Loucy (cell line): Measurements from ENCODE around the gene RPL36AL.
A peak's percentile ranks its signal among the peaks of the same experiment; 100 is the strongest.

Source experiments
- H2AFZ ChIP-seq: fragments of 200-600 bp; sonication (generic); 2 replicates; pipeline ENCODE4 v1.6.0; 2016; ENCODE audit warnings: antibody characterized with exemption, mild to moderate bottlenecking, low read length, moderate library complexity
- H3F3A ChIP-seq: fragments of 200-600 bp; 2 replicates; pipeline ENCODE4 v1.6.0; 2016; ENCODE audit warnings: antibody characterized with exemption, low read depth, mild to moderate bottlenecking
- H3K27me3 ChIP-seq: fragments of 200-600 bp; sonication (generic); 2 replicates; pipeline ENCODE4 v1.6.1; 2014; ENCODE audit warnings: low read length, mild to moderate bottlenecking; ENCODE audit not compliant: insufficient read depth, poor library complexity, severe bottlenecking
- H3K36me3 ChIP-seq: fragments of 200-600 bp; sonication (generic); 2 replicates; pipeline ENCODE4 v1.6.1; 2016; ENCODE audit warnings: low read length; ENCODE audit not compliant: insufficient read depth
- H3K4me1 ChIP-seq: fragments of 200-600 bp; sonication (generic); 2 replicates; pipeline ENCODE4 v1.5.1; 2014; ENCODE audit warnings: low read length, mild to moderate bottlenecking; ENCODE audit not compliant: insufficient read depth, poor library complexity, severe bottlenecking
- H3K4me2 ChIP-seq: fragments of 200-600 bp; sonication (generic); 2 replicates; pipeline ENCODE4 v1.6.0; 2014; ENCODE audit warnings: antibody characterized with exemption, low read length, low read depth, mild to moderate bottlenecking; ENCODE audit not compliant: poor library complexity, severe bottlenecking
- H3K4me3 ChIP-seq: fragments of 200-600 bp; sonication (generic); 2 replicates; pipeline ENCODE4 v1.5.1; 2014; ENCODE audit warnings: low read length, mild to moderate bottlenecking, mixed read lengths; ENCODE audit not compliant: poor library complexity, severe bottlenecking
- H3K79me2 ChIP-seq: fragments of 200-600 bp; sonication (generic); 2 replicates; pipeline ENCODE4 v1.6.1; 2014; ENCODE audit warnings: low read length; ENCODE audit not compliant: insufficient read depth
- H3K9ac ChIP-seq: fragments of 200-600 bp; sonication (generic); 2 replicates; pipeline ENCODE4 v1.6.0; 2014; ENCODE audit warnings: mild to moderate bottlenecking, low read depth, low read length, moderate library complexity; ENCODE audit not compliant: poor library complexity, severe bottlenecking
- H3K9me2 ChIP-seq: fragments of 200-600 bp; sonication (generic); replicated peaks from 2 replicates; pipeline ENCODE4 v1.6.1; 2016; ENCODE audit warnings: low read depth, low read length, mixed read lengths
- H3K9me3 ChIP-seq: fragments of 200-600 bp; sonication (generic); 2 replicates; pipeline ENCODE4 v1.6.1; 2014; ENCODE audit warnings: mild to moderate bottlenecking, antibody characterized with exemption, low read length, low read depth; ENCODE audit not compliant: insufficient read depth
- H4K20me1 ChIP-seq: fragments of 200-600 bp; sonication (generic); 2 replicates; pipeline ENCODE4 v1.6.0; 2014; ENCODE audit warnings: antibody characterized with exemption, low read length, mild to moderate bottlenecking; ENCODE audit not compliant: insufficient read depth, poor library complexity, severe bottlenecking
- EZH2phosphoT487 ChIP-seq: fragments of 200-600 bp; IDR thresholded peaks from 2 replicates; pipeline ENCODE4 v1.6.1; 2018; ENCODE audit warnings: antibody characterized with exemption, mild to moderate bottlenecking, moderate library complexity, borderline replicate concordance
- TF ChIP-seq, protein P1 (sequence below): fragments of 200-600 bp; sonication (generic); conservative IDR thresholded peaks from 2 replicates; pipeline ENCODE4 v1.5.1; 2014; ENCODE audit warnings: mild to moderate bottlenecking, antibody characterized with exemption, low read length

RPL36AL gene

DNA sequence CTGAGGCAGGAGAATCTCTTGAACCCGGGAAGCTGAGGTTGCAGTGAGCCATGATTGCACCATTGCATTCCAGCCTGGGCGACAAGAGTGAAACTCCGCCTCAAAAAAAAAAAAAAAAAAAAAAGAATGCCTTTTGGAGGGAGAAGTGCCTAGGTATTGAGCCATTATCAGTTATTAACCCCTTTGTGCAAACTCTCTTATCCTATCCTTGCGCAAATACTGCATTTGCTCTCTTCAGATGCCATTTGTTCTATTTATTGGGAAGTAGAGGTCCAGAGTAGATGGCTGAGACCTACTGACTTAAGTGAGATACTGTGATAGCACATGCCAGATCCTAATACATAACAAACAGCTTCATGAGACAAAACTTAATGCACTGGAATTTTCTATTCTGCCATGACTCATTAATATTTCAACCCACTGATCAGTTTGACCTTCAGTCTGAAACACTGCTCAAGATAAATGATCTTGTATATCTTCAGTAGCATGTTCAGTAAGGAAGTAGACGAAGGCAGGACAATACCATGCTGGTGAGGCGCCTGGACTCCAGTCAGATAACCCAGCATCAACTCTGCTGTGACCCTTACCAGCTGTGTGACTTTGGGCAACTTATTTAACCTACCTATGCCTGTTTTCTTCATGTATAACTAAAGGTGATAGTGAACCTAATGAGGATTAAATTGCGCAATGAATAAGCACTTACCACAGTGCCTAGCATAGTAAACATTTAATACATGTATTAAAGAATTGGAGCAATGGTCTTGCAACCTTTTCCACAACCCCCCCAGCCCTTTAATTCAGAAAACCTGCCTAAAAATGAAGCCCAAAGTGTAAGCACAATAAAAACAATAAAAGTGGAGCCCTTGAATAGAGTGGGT lies 20.4 kb upstream of the RPL36AL start:
- peaks cover 18% of the 10 kb centered on the region for H3K4me1 ChIP-seq
- no peaks in the 10 kb centered on the region for H3K9me3 ChIP-seq
- H3K9ac ChIP-seq: no peak overlapping the region
- TF ChIP-seq EZH2phosphoT487: no peak
- TF ChIP-seq, protein P1, sequence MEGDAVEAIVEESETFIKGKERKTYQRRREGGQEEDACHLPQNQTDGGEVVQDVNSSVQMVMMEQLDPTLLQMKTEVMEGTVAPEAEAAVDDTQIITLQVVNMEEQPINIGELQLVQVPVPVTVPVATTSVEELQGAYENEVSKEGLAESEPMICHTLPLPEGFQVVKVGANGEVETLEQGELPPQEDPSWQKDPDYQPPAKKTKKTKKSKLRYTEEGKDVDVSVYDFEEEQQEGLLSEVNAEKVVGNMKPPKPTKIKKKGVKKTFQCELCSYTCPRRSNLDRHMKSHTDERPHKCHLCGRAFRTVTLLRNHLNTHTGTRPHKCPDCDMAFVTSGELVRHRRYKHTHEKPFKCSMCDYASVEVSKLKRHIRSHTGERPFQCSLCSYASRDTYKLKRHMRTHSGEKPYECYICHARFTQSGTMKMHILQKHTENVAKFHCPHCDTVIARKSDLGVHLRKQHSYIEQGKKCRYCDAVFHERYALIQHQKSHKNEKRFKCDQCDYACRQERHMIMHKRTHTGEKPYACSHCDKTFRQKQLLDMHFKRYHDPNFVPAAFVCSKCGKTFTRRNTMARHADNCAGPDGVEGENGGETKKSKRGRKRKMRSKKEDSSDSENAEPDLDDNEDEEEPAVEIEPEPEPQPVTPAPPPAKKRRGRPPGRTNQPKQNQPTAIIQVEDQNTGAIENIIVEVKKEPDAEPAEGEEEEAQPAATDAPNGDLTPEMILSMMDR: no peak
- no peak overlapping the region for H3K4me3 ChIP-seq
- peaks cover 3% of the 10 kb centered on the region; the same call in 1 of the 2 replicates for H3K36me3 ChIP-seq
- H3K27me3 ChIP-seq: no peaks in the 10 kb centered on the region
- peaks cover 14% of the 10 kb centered on the region for H4K20me1 ChIP-seq
- no peaks in the 10 kb centered on the region for H3K9me2 ChIP-seq
- no peaks in the 10 kb centered on the region; the same call in 1 of the 2 replicates for H3F3A ChIP-seq
- no peak overlapping the region for H3K4me2 ChIP-seq
- H3K79me2 ChIP-seq: peaks cover 20% of the 10 kb centered on the region
- H2AFZ ChIP-seq: no peak overlapping the region

DNA sequence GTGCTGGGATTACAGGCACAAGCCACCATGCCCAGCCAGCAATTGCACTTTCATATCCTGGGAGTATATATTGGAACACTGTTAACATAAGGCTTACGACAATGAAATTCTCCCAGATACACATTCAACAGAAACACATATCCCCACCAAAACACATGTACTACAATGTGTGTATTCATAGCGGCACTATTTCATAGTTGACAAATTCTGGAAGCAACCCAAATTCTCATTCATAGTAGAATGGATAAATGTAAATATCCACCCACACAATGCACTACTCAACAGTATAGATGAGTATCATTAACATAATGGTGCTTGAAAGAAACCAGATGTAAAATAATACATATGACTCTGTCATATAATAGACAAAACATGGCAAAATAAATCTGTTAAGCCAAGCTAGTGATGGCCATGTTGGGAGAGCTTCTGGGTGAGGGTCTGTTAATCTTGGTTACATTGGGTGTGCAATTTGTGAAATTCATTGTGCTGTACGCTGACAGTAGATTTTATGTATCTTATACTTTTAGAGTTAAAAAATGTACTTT lies 17.2 kb upstream of the RPL36AL start:
- Histone ChIP-seq H3K79me2 (peaks cover 43% of the 10 kb centered on the region), H3K27me3 (no peaks in the 10 kb centered on the region), H2AFZ (no peak overlapping the region), H3K4me1 (peaks cover 18% of the 10 kb centered on the region), H3K9me2 (no peaks in the 10 kb centered on the region), H4K20me1 (peaks cover 17% of the 10 kb centered on the region), H3K4me2 (no peak overlapping the region), H3K36me3 (no peaks in the 10 kb centered on the region), H3K9ac (no peak overlapping the region), H3K9me3 (no peaks in the 10 kb centered on the region), H3F3A (no peaks in the 10 kb centered on the region; the same call in 1 of the 2 replicates), H3K4me3 (no peak overlapping the region)
- TF ChIP-seq, protein P1: no peak
- no peak for TF ChIP-seq EZH2phosphoT487

DNA sequence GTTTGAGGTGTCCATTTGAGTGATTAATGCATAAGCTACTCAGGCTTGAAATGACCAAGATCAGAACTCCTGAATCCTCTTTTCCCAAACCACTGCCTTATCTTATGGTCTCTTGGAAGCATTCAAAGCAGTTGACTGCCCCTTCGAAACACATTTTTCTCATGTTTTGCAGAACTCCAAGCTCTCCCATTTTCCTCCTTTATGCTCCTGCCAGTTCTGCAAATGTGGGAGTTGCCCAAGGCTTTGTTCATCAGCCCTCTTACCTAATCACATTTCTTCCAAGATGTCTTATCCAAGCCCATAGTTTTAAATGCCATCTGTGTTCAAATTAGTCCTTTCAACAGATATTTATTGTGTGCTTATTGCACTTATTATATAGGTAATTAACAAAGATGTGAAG lies 16.4 kb upstream of the RPL36AL start:
- Histone ChIP-seq H3K9me3 (no peaks in the 10 kb centered on the region), H3K36me3 (no peaks in the 10 kb centered on the region), H4K20me1 (peaks cover 22% of the 10 kb centered on the region), H3K79me2 (peaks cover 51% of the 10 kb centered on the region), H3K4me2 (peak overlapping the region; percentile 79), H2AFZ (no peak overlapping the region), H3K9ac (no peak overlapping the region), H3K27me3 (no peaks in the 10 kb centered on the region), H3K4me1 (peaks cover 17% of the 10 kb centered on the region), H3F3A (no peaks in the 10 kb centered on the region; the same call in 1 of the 2 replicates), H3K4me3 (peak overlapping the region; percentile 5), H3K9me2 (no peaks in the 10 kb centered on the region)
- TF ChIP-seq, protein P1: no peak
- TF ChIP-seq EZH2phosphoT487: no peak
